Measurements from ENCODE around the gene METTL14. TPM values are rescaled to one million over a fixed set of nuclear protein-coding genes. Genes with fewer than 3 reads are reported as not detected.

Gene METTL14
- total RNA-seq, result 9.2 and 20.3 TPM in 2 replicates

DNA sequence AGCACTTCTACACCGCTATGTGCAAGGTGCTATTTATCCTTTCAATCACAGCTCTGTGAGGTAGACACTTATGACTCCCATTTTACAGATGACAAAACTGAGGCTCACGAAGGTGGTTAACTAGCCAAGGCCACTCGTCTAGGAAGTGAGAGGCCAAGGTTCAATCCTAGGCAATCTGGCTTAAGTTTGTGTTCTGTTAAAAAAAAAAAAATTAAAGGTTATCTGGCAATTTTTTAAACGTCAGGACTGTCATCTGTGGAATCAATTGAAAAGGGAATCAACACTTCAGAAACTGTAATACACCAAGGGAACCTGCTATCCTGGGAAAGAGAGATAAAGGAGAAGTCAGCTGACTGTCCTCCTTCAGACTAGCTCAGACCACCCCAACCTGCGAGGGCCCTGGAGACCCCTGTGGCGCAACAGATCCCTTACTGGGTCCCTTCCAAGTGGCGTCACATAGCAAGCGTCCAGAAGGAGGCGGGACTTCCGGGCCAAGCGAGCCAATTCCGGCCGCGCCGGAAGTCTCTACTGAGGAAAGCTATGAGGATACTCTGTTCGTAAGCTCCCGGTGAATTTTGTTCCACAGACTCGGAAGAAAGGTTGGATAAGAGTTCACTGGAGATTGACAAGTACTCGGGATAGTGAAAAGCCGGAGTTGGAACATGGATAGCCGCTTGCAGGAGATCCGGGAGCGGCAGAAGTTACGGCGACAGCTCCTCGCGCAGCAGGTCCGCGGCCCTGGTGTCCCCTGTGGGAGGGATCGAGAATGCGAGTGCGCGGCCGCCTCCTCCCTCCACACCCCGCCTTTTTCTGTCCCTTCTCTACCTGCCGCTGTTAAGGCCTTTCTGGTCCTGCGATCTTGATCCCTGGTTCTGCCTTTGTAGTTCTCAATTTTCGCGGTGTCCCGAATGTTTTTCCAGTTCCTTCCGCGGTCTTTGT lies at the start of gene METTL14:
Gene METTL14, plus strand, starts transcription at position 520 of the 939 bp plus-strand sequence. Its CDS starts 143 bp downstream, at position 663.

Small RNAs within 50 kb of the gene (small RNA-seq; reads per million reads assigned to genes)
- not detected for gene SEPT14P4

Other genes starting within 250 kb of the METTL14 start
- 137 and 156 TPM in 2 replicates for gene SEC24D, start 150.7 kb downstream of the METTL14 start, total RNA-seq
- gene SYNPO2, start 203.5 kb downstream of the METTL14 start, total RNA-seq, result 29.0 and 68.6 TPM in 2 replicates

All from hair follicle dermal papilla cell (primary cell).